HepG2 (cell line): ENCODE data around the gene DZANK1. TPM values are rescaled to one million over a fixed set of nuclear protein-coding genes. Genes with fewer than 3 reads are reported as not detected.

Experiments used
- HIC2 ChIP-seq: sonication (generic); formaldehyde crosslinking; IDR thresholded peaks from 2 replicates; pipeline ENCODE4 v1.9.0; 2022; ENCODE audit warnings: low read depth, missing genetic modification reagents
- PCBP1 ChIP-seq: fragments of 200-400 bp; formaldehyde crosslinking; IDR thresholded peaks from 2 replicates; pipeline ENCODE4 v1.6.1; 2017; ENCODE audit warnings: mild to moderate bottlenecking, low read depth, low read length, borderline replicate concordance
- PRDM4 ChIP-seq: sonication (generic); formaldehyde crosslinking; IDR thresholded peaks from 2 replicates; pipeline ENCODE4 v1.9.0; 2021; ENCODE audit warnings: missing genetic modification reagents, borderline replicate concordance
- RXRA ChIP-seq: sonication (generic); formaldehyde crosslinking; IDR thresholded peaks from 2 replicates; pipeline ENCODE4 v1.5.1; 2020; ENCODE audit warnings: missing genetic modification reagents
- SOX13 ChIP-seq, 3 experiments: fragments of 450-650 bp in 1 of 3; sonication (generic) in 1 of 3; formaldehyde crosslinking in 1 of 3; IDR thresholded peaks in 2 of 3; conservative IDR thresholded peaks in 1 of 3; 2 replicates each; pipeline versions ENCODE4 v1.5.0 to v1.6.1; 2016 to 2020; ENCODE audit warnings: antibody characterized with exemption in 1 of 3, mild to moderate bottlenecking in 1 of 3, missing compliant biosample characterization in 1 of 3, missing genetic modification reagents in 1 of 3, moderate library complexity in 1 of 3
- STAT6 ChIP-seq: sonication (generic); formaldehyde crosslinking; IDR thresholded peaks from 2 replicates; pipeline ENCODE4 v1.4.0; 2020; ENCODE audit warnings: missing genetic modification reagents, mild to moderate bottlenecking, borderline replicate concordance
- SYNCRIP ChIP-seq: fragments of 200-400 bp; formaldehyde crosslinking; IDR thresholded peaks from 2 replicates; pipeline ENCODE4 v1.6.1; 2018; ENCODE audit warnings: mild to moderate bottlenecking, low read depth, low read length; ENCODE audit not compliant: insufficient read depth
- ZBTB10 ChIP-seq: sonication (generic); formaldehyde crosslinking; IDR thresholded peaks from 2 replicates; pipeline ENCODE4 v1.4.0; 2020; ENCODE audit warnings: missing genetic modification reagents, borderline replicate concordance
- ZHX2 ChIP-seq, 2 experiments: sonication (generic) in 1 of 2; formaldehyde crosslinking in 1 of 2; IDR thresholded peaks; 2 replicates each; pipeline versions ENCODE4 v1.6.1 to v1.9.0; 2014 to 2022; ENCODE audit warnings: antibody characterized with exemption in 1 of 2, borderline replicate concordance in 1 of 2, inconsistent platforms in 1 of 2, low read depth in 1 of 2, missing genetic modification reagents in 1 of 2
- polyA plus RNA-seq, 8 experiments: library from polyadenylated mRNA; depleted of rRNA in 3 of 8; stranded (reverse) in 7 of 8; unstranded in 1 of 8; fragments of >200 nt; fragmentation: Illumina TruSeq in 4 of 8; extraction: Trizol in 4 of 8; gene quantifications; 2 replicates each; pipeline versions ENCODE4 v1.2.1 to v1.2.3, GENCODE V29; 2011 to 2016; ENCODE audit warnings: low read depth in 4 of 8, missing spikeins in 1 of 8, mixed read lengths in 1 of 8; ENCODE audit not compliant: insufficient read depth in 1 of 8
- total RNA-seq, 5 experiments: library from RNA; depleted of rRNA; stranded (reverse); fragments of >200 nt; fragmentation: Illumina TruSeq; extraction: Trizol; gene quantifications; 2 replicates each; pipeline ENCODE4 v1.2.3, GENCODE V29; 2016; ENCODE audit warnings: low read depth in 1 of 5

Gene DZANK1
- total and polyA plus RNA-seq, 2 of the 13 experiments (the other 11 are each of a cell fraction or from before 2014, with no cell fraction given), result 1.6 to 3.2 TPM

GRCh38 chr20:18388860-18389259, 78.0 kb downstream of the DZANK1 start (continued):
- TF ChIP-seq ZHX2 (IDR thresholded peaks at IDR 0.05; ENCODE audit: low read depth) (no peak), ZHX2 (CRISPR knock-in tag; IDR thresholded peaks at IDR 0.05; ENCODE audit: borderline replicate concordance) (0 out of 2 replicates have a peak, but pooled peaks have one; percentile 46), HIC2 (CRISPR knock-in tag) (no peak), SYNCRIP (no peak), PRDM4 (no peak), SOX13 (IDR thresholded peaks at IDR 0.05) (no peak), SOX13 (CRISPR knock-in tag; conservative IDR thresholded peaks at IDR 0.05 in 1 of 2, IDR thresholded peaks at IDR 0.05 in 1 of 2) (peak in 1 of 2 experiments; percentile 64; a peak in 2 of 4 replicates), ZBTB10 (peak; percentile 91; the same call in 1 of the 2 replicates), PCBP1 (no peak), RXRA (CRISPR knock-in tag) (peak; percentile 40; the same call in 1 of the 2 replicates), STAT6 (CRISPR knock-in tag) (no peak)
